KBM-7 (cell line): ENCODE results near the gene ZBBX.
"Not testable (repeated sequence)": the region's sequence is repeated elsewhere in the genome, so short reads cannot be mapped to it uniquely, and the experiment has no call there.

Experiments used
- DNase-seq: peaks from one replicate; pipeline ENCODE4 v3.0.0-alpha.2; 2015
- in situ Hi-C: fragments of 300-500 bp; cut with MboI; formaldehyde crosslinking; loops from 2 replicates; pipeline ENCODE4 v1.14.3; 2020; ENCODE audit warnings: low sequenced_read_pairs, low pct_unique_long_range_greater_than_20kb, mixed read lengths

The ZBBX gene

GRCh38 chr3:167380004-167380689, at the start of gene ZBBX:
Gene ZBBX (minus strand): TSS chr3:167380297. CDS start chr3:167372901, 7,396 bp downstream.
- in situ Hi-C loops, result no loop called here

DNA sequence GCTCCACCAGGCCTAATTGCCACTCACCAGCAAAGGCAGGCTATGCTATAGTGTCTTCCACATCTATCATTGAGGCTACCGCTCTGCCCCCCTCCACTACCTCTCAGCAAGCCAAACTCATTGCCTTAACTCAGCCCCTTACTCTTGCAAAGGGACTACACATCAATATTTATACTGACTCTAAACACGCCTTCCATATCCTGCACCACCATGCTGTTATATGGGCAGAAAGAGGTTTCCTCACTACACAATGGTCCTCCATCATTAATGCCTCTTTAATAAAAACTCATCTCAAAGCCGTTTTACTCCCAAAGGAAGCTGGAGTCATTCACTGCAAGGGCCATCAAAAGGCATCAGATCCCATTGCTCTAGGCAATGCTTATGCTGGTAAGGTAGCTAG, 46.9 kb upstream of the ZBBX start:
- DNase-seq, in situ Hi-C loops: not testable (repeated sequence)

More at GRCh38 chr3:167380004-167380689, at the start of gene ZBBX:
- peak; percentile 96 for DNase-seq

GRCh38 chr3:167422396-167422795, 42.3 kb upstream of the ZBBX start:
- DNase-seq, result not testable (repeated sequence)
- in situ Hi-C loops, result loop anchor here (25.0 kb wide), 1 partner anchor 465 kb away; no protein-coding TSS in a partner anchor

DNA sequence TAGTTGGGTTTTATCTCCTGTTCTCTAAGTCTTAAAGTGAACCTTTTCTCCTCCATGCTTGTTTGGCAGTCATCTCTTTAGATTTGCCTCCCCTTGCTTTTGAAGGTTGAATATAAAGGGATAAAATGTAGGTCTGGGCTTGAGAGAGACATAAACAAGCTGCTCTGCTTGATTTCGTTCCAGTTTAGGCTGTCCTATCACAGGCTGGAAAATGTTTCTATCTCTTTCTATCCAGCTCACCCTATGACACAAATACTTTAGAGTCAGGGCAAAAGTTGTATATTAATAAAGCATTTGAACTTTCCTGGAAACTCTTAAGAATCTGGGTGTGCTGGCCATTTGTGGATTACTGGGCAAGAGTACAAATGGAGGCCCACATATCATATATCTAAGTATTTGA, 29.5 kb upstream of the ZBBX start:
- in situ Hi-C loops, result loop anchor here (25.0 kb wide), 1 partner anchor 478 kb away; no protein-coding TSS in a partner anchor

DNA sequence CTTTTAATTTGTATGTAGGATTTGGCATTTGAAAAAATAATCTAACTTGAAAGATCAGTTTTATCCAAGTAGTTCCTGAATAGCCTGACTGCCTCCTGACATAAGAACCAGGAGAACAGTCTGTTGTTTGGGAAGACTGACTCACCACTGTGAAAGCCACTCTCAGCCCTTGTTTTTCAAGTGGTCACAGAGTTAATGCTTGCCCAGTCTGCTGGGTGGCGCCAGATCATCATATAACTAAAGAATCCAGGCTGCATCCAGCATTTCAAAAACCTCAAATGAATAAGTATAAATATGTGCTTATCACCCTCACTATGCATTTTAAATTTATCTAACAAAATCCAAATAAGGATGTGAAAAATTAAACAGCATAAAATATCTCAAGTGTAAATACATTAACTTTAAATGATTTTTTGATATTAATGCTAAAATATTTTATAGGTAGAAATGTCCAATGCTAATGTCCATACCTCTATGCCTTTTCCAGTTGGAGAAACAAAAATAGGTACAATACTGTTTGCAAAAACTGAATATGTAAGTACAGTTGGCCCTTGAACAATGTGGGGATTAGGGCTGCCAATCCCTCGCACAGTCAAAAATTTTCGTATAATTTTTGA, 26.9 kb upstream of the ZBBX start:
- DNase-seq, result peak; percentile 30

More for the DNA sequence above, 29.5 kb upstream of the ZBBX start:
- no peak for DNase-seq

DNA sequence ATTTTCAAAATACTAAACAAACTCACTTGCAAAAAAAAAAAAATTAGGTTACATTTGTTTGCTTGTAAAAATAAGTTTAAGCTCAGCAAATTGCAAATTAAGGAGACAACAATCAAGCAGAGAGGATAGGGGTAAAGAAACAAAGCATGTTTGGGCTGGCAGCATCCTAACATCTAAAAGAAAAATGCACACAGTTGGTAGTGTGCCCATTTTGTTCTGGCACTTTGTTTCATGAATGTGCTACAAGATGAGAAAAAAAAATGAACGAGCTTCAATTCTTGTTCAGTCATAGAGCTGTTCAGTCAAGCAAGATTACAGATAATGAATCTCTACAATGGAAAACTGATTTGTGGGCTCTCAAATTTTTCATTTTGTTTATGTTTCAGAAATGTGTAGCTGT, 17.7 kb upstream of the ZBBX start:
- no peak for DNase-seq
- in situ Hi-C loops, result no loop called here

More for the DNA sequence above, 26.9 kb upstream of the ZBBX start:
- in situ Hi-C loops, result loop anchor here (25.0 kb wide), 1 partner anchor 480 kb away; no protein-coding TSS in a partner anchor

DNA sequence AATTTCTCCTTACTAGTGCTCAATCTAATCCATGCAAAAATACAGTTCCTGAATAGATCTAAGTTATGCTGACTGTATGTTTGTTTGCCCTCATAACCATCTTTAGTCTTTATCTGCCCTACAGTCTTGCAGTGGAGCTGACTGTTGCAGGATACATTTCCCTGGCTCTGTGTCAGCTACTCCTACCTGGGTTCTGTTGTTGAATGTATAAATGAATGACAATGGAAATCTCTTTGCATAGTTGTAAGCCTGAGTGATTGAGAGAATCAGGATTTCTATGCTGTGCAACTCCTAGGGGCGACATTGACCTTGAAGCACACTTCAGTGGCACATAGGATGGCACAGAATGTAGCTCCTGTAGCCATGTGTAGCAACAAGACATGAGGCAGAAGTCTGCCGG, 16.0 kb upstream of the ZBBX start:
- DNase-seq, result no peak
- in situ Hi-C loops, result no loop called here

- DNase-seq, result no peak
Observed at GRCh38 chr3:167394003-167394402, 13.9 kb upstream of the ZBBX start.

DNA sequence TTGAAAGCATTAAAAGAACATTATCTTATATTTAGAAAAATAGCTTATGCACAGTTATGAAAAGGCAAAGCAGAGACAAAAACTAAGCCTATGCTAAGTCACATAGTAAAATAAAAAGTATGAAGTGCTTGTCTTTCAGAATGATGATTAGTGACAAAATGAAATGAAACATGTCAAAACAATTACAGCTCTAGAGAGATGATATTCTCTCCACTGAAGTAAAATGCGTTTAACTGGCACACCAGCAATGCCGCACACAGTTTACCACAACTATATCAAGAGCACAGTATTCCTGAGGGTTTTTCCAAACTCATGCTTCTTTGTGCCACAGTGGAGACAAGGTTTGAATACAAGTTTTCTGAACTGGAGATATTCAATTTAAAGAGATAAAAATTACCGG, 2.1 kb upstream of the ZBBX start:
- in situ Hi-C loops, result no loop called here
- no peak for DNase-seq

More at GRCh38 chr3:167394003-167394402, 13.9 kb upstream of the ZBBX start:
- in situ Hi-C loops, result no loop called here

GRCh38 chr3:167375478-167375877, 4.6 kb downstream of the ZBBX start:
- in situ Hi-C loops, result no loop called here
- no peak for DNase-seq

- no peak for DNase-seq
- in situ Hi-C loops, result no loop called here
Observed at GRCh38 chr3:167372138-167372537, 8.0 kb downstream of the ZBBX start.

- in situ Hi-C loops, result no loop called here
- no peak for DNase-seq
Observed at GRCh38 chr3:167361948-167362347, 18.1 kb downstream of the ZBBX start.

GRCh38 chr3:167361306-167361705, 18.8 kb downstream of the ZBBX start:
- in situ Hi-C loops, result no loop called here
- DNase-seq, result no peak

DNA sequence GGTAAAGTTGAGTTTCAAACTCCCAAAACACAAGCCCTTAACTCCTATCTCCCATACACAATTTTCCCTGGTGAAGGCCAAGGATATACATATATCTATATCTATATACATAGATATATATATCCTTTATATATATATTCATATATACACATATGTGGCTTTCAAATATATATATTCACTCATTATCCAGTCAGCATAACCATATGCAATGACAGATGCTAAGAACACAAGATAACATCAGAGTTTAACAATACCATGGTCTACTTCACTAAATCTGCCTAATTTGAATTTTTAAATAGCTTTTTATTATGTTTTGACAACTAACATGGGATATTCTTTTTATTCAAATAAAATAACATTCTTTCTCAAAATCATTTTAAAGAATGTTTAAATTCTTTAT, 24.7 kb downstream of the ZBBX start:
- DNase-seq, result no peak
- in situ Hi-C loops, result no loop called here

- in situ Hi-C loops, result no loop called here
- DNase-seq, result no peak
Observed at GRCh38 chr3:167354751-167355150, 25.3 kb downstream of the ZBBX start.

- in situ Hi-C loops, result no loop called here
- DNase-seq, result peak; percentile 42
Observed at GRCh38 chr3:167350245-167350862, 29.7 kb downstream of the ZBBX start.

DNA sequence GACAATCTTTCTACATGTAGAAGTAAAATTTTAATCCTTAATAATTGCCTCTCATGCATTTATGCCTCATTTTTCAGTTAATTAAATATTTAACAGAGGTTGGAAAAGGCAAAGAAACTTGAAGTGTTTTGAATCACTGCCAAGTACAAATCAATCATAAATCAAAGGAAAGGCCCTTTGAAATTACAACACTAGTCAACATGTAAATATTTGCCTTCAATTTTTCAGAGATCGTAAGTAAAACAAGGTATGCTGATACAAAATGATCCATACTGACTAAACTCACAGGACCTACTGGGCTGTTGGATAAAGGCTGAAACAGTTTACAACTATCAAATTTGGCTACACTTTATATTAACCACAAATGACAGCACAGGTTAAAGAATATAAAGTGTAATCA, 33.9 kb downstream of the ZBBX start:
- in situ Hi-C loops, result no loop called here
- DNase-seq, result no peak

GRCh38 chr3:167330993-167331785, 48.9 kb downstream of the ZBBX start:
- in situ Hi-C loops, result no loop called here
- DNase-seq, result no peak

GRCh38 chr3:167323572-167323971, 56.5 kb downstream of the ZBBX start:
- no peak for DNase-seq
- in situ Hi-C loops, result no loop called here
